OCI-LY1 (cell line): ENCODE results near the gene LARP1B.
"Not testable (repeated sequence)": the region's sequence is repeated elsewhere in the genome, so short reads cannot be mapped to it uniquely, and the experiment has no call there.

ENCODE experiments used
- H2AFZ ChIP-seq: fragments of 200-600 bp; sonication (generic), shearing (Covaris generic); 2 replicates; pipeline ENCODE4 v1.6.0; 2014; ENCODE audit warnings: antibody characterized with exemption, mild to moderate bottlenecking, low read length
- H3F3A ChIP-seq: fragments of 200-600 bp; sonication (generic), shearing (Covaris generic); 2 replicates; pipeline ENCODE4 v1.6.0; 2014; ENCODE audit warnings: mild to moderate bottlenecking, antibody characterized with exemption, low read length, moderate library complexity; ENCODE audit not compliant: insufficient read depth
- H3K27ac ChIP-seq: fragments of 200-600 bp; sonication (generic); 2 replicates; pipeline ENCODE4 v1.5.1; 2014; ENCODE audit warnings: low read length, mixed run types, mild to moderate bottlenecking, low read depth; ENCODE audit not compliant: poor library complexity, severe bottlenecking
- H3K27me3 ChIP-seq: fragments of 200-600 bp; sonication (generic); 2 replicates; pipeline ENCODE4 v1.6.0; 2014; ENCODE audit warnings: antibody characterized with exemption, mild to moderate bottlenecking, low read length, moderate library complexity; ENCODE audit not compliant: insufficient read depth
- H3K36me3 ChIP-seq: fragments of 200-600 bp; sonication (generic); 2 replicates; pipeline ENCODE4 v1.6.1; 2014; ENCODE audit warnings: mild to moderate bottlenecking, antibody characterized with exemption, low read length, moderate library complexity, mixed read lengths; ENCODE audit not compliant: insufficient read depth
- H3K4me1 ChIP-seq: fragments of 200-600 bp; sonication (generic); 2 replicates; pipeline ENCODE4 v1.5.1; 2014; ENCODE audit warnings: mild to moderate bottlenecking, low read length, moderate library complexity; ENCODE audit not compliant: insufficient read depth, severe bottlenecking
- H3K4me2 ChIP-seq: fragments of 200-600 bp; sonication (generic), shearing (Covaris generic); 2 replicates; pipeline ENCODE4 v1.6.1; 2014; ENCODE audit warnings: low read length
- H3K4me3 ChIP-seq: fragments of 200-600 bp; sonication (generic); 2 replicates; pipeline ENCODE4 v1.5.1; 2014; ENCODE audit warnings: low read length, low read depth, mild to moderate bottlenecking, mixed read lengths; ENCODE audit not compliant: poor library complexity, severe bottlenecking
- H3K79me2 ChIP-seq: fragments of 200-600 bp; shearing (Covaris generic); 2 replicates; pipeline ENCODE4 v1.6.1; 2016; ENCODE audit warnings: mixed run types, low read length, mixed read lengths; ENCODE audit not compliant: insufficient read depth
- H3K9ac ChIP-seq: fragments of 200-600 bp; sonication (generic), shearing (Covaris generic); 2 replicates; pipeline ENCODE4 v1.6.1; 2014; ENCODE audit warnings: mild to moderate bottlenecking, low read length, mixed read lengths
- H3K9me2 ChIP-seq: fragments of 200-600 bp; sonication (generic), shearing (Covaris generic); 2 replicates; pipeline ENCODE4 v1.6.1; 2014; ENCODE audit warnings: low read depth, mild to moderate bottlenecking, low read length, mixed read lengths
- H3K9me3 ChIP-seq: fragments of 200-600 bp; shearing (Covaris generic); 2 replicates; pipeline ENCODE4 v1.6.1; 2014; ENCODE audit warnings: low read length, mixed read lengths
- H4K20me1 ChIP-seq: fragments of 200-600 bp; sonication (generic), shearing (Covaris generic); 2 replicates; pipeline ENCODE4 v1.6.0; 2016; ENCODE audit warnings: mild to moderate bottlenecking, low read length; ENCODE audit not compliant: insufficient read depth
- EZH2 ChIP-seq: fragments of 200-600 bp; sonication (generic), shearing (Covaris generic); IDR thresholded peaks from 2 replicates; pipeline ENCODE4 v1.8.0; 2017; ENCODE audit warnings: borderline replicate concordance, mixed run types, mild to moderate bottlenecking, antibody characterized with exemption, low read length, moderate library complexity, mixed read lengths
- TF ChIP-seq, protein P1 (sequence below): fragments of 200-600 bp; sonication (generic), shearing (Covaris generic); IDR thresholded peaks from 2 replicates; pipeline ENCODE4 v1.5.1; 2017; ENCODE audit warnings: mild to moderate bottlenecking, antibody characterized with exemption, low read length, moderate library complexity, mixed read lengths

LARP1B gene

DNA sequence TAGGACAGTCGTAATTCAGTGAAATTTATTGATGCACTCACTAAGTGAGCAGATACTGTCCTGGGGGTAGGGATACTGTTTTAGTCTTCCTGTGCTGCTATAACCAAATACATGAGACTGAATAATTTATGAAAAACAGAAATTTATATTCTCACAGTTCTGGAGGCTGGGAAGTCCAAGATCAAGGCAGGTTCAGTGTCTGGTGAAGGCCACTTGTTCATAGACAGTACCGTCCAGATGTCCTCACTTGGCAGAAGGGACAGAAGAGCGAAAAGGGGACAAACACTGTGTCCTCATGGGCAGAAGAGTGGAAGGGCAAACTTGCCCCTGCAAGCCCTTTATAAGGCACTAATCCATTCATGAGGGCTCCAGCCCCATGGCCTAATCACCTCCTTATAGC, 180.9 kb downstream of the LARP1B start:
- Histone ChIP-seq H3K36me3 (no peaks in the 10 kb centered on the region), H3K9ac (no peak overlapping the region), H3K4me1 (no peaks in the 10 kb centered on the region), H3K9me2 (no peaks in the 10 kb centered on the region), H3K4me2 (no peak overlapping the region), H3K9me3 (no peaks in the 10 kb centered on the region), H3K27ac (no peak overlapping the region), H3K4me3 (no peak overlapping the region), H3K27me3 (no peaks in the 10 kb centered on the region), H2AFZ (no peak overlapping the region), H3K79me2 (no peaks in the 10 kb centered on the region), H4K20me1 (no peaks in the 10 kb centered on the region), H3F3A (no peaks in the 10 kb centered on the region)
- TF ChIP-seq, protein P1, sequence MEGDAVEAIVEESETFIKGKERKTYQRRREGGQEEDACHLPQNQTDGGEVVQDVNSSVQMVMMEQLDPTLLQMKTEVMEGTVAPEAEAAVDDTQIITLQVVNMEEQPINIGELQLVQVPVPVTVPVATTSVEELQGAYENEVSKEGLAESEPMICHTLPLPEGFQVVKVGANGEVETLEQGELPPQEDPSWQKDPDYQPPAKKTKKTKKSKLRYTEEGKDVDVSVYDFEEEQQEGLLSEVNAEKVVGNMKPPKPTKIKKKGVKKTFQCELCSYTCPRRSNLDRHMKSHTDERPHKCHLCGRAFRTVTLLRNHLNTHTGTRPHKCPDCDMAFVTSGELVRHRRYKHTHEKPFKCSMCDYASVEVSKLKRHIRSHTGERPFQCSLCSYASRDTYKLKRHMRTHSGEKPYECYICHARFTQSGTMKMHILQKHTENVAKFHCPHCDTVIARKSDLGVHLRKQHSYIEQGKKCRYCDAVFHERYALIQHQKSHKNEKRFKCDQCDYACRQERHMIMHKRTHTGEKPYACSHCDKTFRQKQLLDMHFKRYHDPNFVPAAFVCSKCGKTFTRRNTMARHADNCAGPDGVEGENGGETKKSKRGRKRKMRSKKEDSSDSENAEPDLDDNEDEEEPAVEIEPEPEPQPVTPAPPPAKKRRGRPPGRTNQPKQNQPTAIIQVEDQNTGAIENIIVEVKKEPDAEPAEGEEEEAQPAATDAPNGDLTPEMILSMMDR: no peak
- no peak for TF ChIP-seq EZH2

DNA sequence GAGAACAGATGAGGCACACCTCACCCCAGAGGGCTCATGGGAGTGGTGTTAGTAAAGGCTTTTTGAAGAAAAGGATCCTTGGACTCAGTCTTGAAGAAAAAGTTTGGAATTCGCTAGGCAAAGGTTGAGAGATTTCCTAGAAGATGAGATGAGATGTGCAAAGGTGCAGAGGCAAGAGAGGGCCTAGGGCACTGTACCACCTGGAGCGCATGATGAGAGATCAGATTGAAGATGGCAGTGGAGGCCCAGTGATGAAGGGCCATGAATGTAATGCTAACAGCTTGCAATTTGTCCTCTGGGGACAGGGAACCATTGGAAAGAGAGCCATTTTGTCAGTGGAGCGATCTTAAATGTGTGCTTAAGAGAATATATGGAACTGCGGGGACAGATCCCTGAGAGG, 181.5 kb downstream of the LARP1B start:
- no peak overlapping the region for H2AFZ ChIP-seq
- no peaks in the 10 kb centered on the region for H4K20me1 ChIP-seq
- H3K79me2 ChIP-seq: no peaks in the 10 kb centered on the region
- H3K27ac ChIP-seq: no peak overlapping the region
- H3K4me3 ChIP-seq: no peak overlapping the region
- H3K9me2 ChIP-seq: no peaks in the 10 kb centered on the region
- no peak overlapping the region for H3K4me2 ChIP-seq
- H3K9me3 ChIP-seq: no peaks in the 10 kb centered on the region; the same call in 1 of the 2 replicates
- no peaks in the 10 kb centered on the region for H3F3A ChIP-seq
- no peaks in the 10 kb centered on the region for H3K27me3 ChIP-seq
- H3K36me3 ChIP-seq: no peaks in the 10 kb centered on the region
- H3K4me1 ChIP-seq: no peaks in the 10 kb centered on the region
- no peak overlapping the region for H3K9ac ChIP-seq
- TF ChIP-seq, protein P1: no peak
- TF ChIP-seq EZH2: no peak

DNA sequence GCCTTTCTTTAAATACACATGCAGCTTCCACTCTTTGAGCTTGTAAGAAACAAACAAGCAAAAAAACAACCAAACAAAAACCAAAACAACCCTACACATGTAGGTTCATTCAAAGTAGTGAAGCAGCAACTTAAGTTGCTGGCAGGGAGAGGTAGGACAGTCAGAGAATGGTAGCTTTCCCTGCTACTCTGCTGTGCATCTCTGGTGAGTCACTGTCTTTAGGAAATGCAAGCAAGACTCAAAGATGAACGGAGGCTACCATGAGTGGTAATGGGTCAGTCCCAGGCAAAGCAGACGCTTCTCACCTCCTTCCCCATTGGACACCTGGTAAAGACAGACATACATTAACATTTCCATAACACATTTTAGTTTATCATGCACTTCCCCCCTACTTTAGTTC, 183.3 kb downstream of the LARP1B start:
- no peaks in the 10 kb centered on the region for H3K4me1 ChIP-seq
- H3F3A ChIP-seq: no peaks in the 10 kb centered on the region
- H3K36me3 ChIP-seq: no peaks in the 10 kb centered on the region
- no peak overlapping the region for H3K4me3 ChIP-seq
- no peaks in the 10 kb centered on the region; the same call in 1 of the 2 replicates for H3K9me3 ChIP-seq
- H3K27ac ChIP-seq: no peak overlapping the region
- no peak overlapping the region for H3K9ac ChIP-seq
- no peaks in the 10 kb centered on the region for H4K20me1 ChIP-seq
- H3K27me3 ChIP-seq: no peaks in the 10 kb centered on the region
- H3K9me2 ChIP-seq: no peaks in the 10 kb centered on the region
- no peak overlapping the region for H3K4me2 ChIP-seq
- no peaks in the 10 kb centered on the region for H3K79me2 ChIP-seq
- TF ChIP-seq EZH2: no peak
- TF ChIP-seq, protein P1: no peak
- H2AFZ ChIP-seq: no peak overlapping the region

DNA sequence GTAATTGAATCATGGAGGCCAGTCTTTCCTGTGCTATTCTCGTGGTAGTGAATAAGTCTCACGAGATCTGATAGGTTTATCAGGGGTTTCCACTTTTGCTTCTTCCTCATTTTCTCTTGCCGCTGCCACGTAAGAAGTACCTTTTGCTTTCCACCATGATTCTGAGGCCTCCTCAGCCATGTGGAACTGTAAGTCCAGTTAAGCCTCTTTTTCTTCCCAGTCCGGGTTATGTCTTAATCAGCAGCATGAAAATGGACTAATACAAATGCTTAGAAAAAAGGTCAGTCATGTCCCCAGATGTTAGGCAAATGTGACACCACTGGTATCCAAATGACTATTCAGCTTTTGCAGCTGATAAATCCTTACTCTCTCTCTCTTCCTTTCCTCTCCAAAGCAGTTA, 184.3 kb downstream of the LARP1B start:
- not testable (repeated sequence) for H3K9me3 ChIP-seq, H3K79me2 ChIP-seq, H3K4me3 ChIP-seq, H3K36me3 ChIP-seq, H3K4me1 ChIP-seq, H2AFZ ChIP-seq, H3K9me2 ChIP-seq, H4K20me1 ChIP-seq, H3K9ac ChIP-seq, H3K27me3 ChIP-seq, H3K4me2 ChIP-seq, H3K27ac ChIP-seq, H3F3A ChIP-seq
